Stimulated activated effector memory CD8-positive, alpha-beta T cell treated with anti-CD3 and anti-CD28 coated beads, Interleukin-12 subunit alpha, Interleukin-12 subunit beta, amount 100 ng/mL, for 72 hours (primary cell): ENCODE measurements around the gene PLEKHA8.

Source experiments
- ATAC-seq: fragments of 150-1000 bp; cut with Tn5 transposase; 2 replicates; pipeline ENCODE4 v1.10.0; 2021
- DNase-seq, 2 donors: peaks; one replicate each; pipeline ENCODE4 v3.0.0; 2021 to 2022; ENCODE audit warnings: low spot score in 2 of 2
- H3K27ac Mint-ChIP-seq: one replicate; pipeline ENCODE4 v1.8.0; 2022; ENCODE audit warnings: mild to moderate bottlenecking, mixed read lengths
- H3K36me3 Mint-ChIP-seq: one replicate; pipeline ENCODE4 v1.8.0; 2022; ENCODE audit warnings: mild to moderate bottlenecking, mixed read lengths
- H3K4me1 Mint-ChIP-seq: one replicate; pipeline ENCODE4 v1.8.0; 2022; ENCODE audit warnings: mixed read lengths
- H3K4me3 Mint-ChIP-seq: one replicate; pipeline ENCODE4 v1.8.0; 2022; ENCODE audit warnings: mild to moderate bottlenecking, mixed read lengths
- H3K9me3 Mint-ChIP-seq: one replicate; pipeline ENCODE4 v1.8.0; 2022; ENCODE audit warnings: mixed read lengths

Gene PLEKHA8

GRCh38 chr7:30167901-30168300 lies 139.7 kb downstream of the PLEKHA8 start:
- no peak for ATAC-seq
- H3K36me3 Mint-ChIP-seq, result no peaks in the 10 kb centered on the region
- DNase-seq, result no peak
- H3K4me1 Mint-ChIP-seq, result peaks cover 12% of the 10 kb centered on the region
- peak overlapping the region; percentile 12 for H3K27ac Mint-ChIP-seq
- H3K9me3 Mint-ChIP-seq, result no peaks in the 10 kb centered on the region
- no peak overlapping the region for H3K4me3 Mint-ChIP-seq

GRCh38 chr7:30168835-30169573 lies 140.8 kb downstream of the PLEKHA8 start:
- no peaks in the 10 kb centered on the region for H3K36me3 Mint-ChIP-seq
- H3K4me1 Mint-ChIP-seq, result peaks cover 1% of the 10 kb centered on the region
- DNase-seq (no peak), ATAC-seq (no peak)
- H3K9me3 Mint-ChIP-seq, result no peaks in the 10 kb centered on the region
- H3K4me3 Mint-ChIP-seq, result no peak overlapping the region
- H3K27ac Mint-ChIP-seq, result no peak overlapping the region

- no peaks in the 10 kb centered on the region for H3K4me1 Mint-ChIP-seq
- DNase-seq (no peak), ATAC-seq (peak; percentile 44)
- no peak overlapping the region for H3K27ac Mint-ChIP-seq
- H3K9me3 Mint-ChIP-seq, result no peaks in the 10 kb centered on the region
- H3K4me3 Mint-ChIP-seq, result no peak overlapping the region
- H3K36me3 Mint-ChIP-seq, result no peaks in the 10 kb centered on the region
These were observed 141.4 kb downstream of the PLEKHA8 start for GRCh38 chr7:30169579-30169978.

GRCh38 chr7:30170476-30171205 lies 142.4 kb downstream of the PLEKHA8 start:
- no peak for ATAC-seq
- Mint-ChIP-seq H3K4me3 (no peak overlapping the region), H3K27ac (no peak overlapping the region), H3K36me3 (no peaks in the 10 kb centered on the region), H3K4me1 (no peaks in the 10 kb centered on the region), H3K9me3 (no peaks in the 10 kb centered on the region)
- no peak for DNase-seq

GRCh38 chr7:30171766-30172447 lies 143.7 kb downstream of the PLEKHA8 start:
- Mint-ChIP-seq H3K27ac (no peak overlapping the region), H3K4me3 (no peak overlapping the region), H3K4me1 (no peaks in the 10 kb centered on the region), H3K9me3 (no peaks in the 10 kb centered on the region), H3K36me3 (no peaks in the 10 kb centered on the region)
- DNase-seq, result no peak
- no peak for ATAC-seq

- no peak overlapping the region for H3K4me3 Mint-ChIP-seq
- H3K27ac Mint-ChIP-seq, result no peak overlapping the region
- ATAC-seq (no peak), DNase-seq (no peak)
- H3K4me1 Mint-ChIP-seq, result no peaks in the 10 kb centered on the region
- no peaks in the 10 kb centered on the region for H3K36me3 Mint-ChIP-seq
- H3K9me3 Mint-ChIP-seq, result no peaks in the 10 kb centered on the region
These were observed 144.2 kb downstream of the PLEKHA8 start for GRCh38 chr7:30172451-30172850.

GRCh38 chr7:30173058-30173897 lies 145.1 kb downstream of the PLEKHA8 start:
- no peak for ATAC-seq
- H3K4me3 Mint-ChIP-seq, result no peak overlapping the region
- H3K27ac Mint-ChIP-seq, result no peak overlapping the region
- H3K4me1 Mint-ChIP-seq, result no peaks in the 10 kb centered on the region
- H3K36me3 Mint-ChIP-seq, result no peaks in the 10 kb centered on the region
- no peak for DNase-seq
- no peaks in the 10 kb centered on the region for H3K9me3 Mint-ChIP-seq

GRCh38 chr7:30175180-30175579 lies 147.0 kb downstream of the PLEKHA8 start:
- DNase-seq (no peak), ATAC-seq (no peak)
- H3K27ac Mint-ChIP-seq, result no peak overlapping the region
- H3K4me1 Mint-ChIP-seq, result peaks cover 10% of the 10 kb centered on the region
- H3K9me3 Mint-ChIP-seq, result no peaks in the 10 kb centered on the region
- no peaks in the 10 kb centered on the region for H3K36me3 Mint-ChIP-seq
- no peak overlapping the region for H3K4me3 Mint-ChIP-seq

GRCh38 chr7:30175636-30176147 lies 147.5 kb downstream of the PLEKHA8 start:
- Mint-ChIP-seq H3K4me3 (no peak overlapping the region), H3K4me1 (peaks cover 10% of the 10 kb centered on the region), H3K27ac (peak overlapping the region; percentile 1), H3K9me3 (no peaks in the 10 kb centered on the region), H3K36me3 (no peaks in the 10 kb centered on the region)
- DNase-seq, result no peak
- ATAC-seq, result no peak

GRCh38 chr7:30176463-30177109 lies 148.4 kb downstream of the PLEKHA8 start:
- ATAC-seq (peak; percentile 40), DNase-seq (no peak)
- Mint-ChIP-seq H3K4me1 (peaks cover 10% of the 10 kb centered on the region), H3K27ac (peak overlapping the region; percentile 1), H3K4me3 (no peak overlapping the region), H3K36me3 (no peaks in the 10 kb centered on the region), H3K9me3 (no peaks in the 10 kb centered on the region)

GRCh38 chr7:30177186-30177585 lies 149.0 kb downstream of the PLEKHA8 start:
- H3K9me3 Mint-ChIP-seq, result no peaks in the 10 kb centered on the region
- H3K27ac Mint-ChIP-seq, result no peak overlapping the region

GRCh38 chr7:30177965-30178364 lies 149.8 kb downstream of the PLEKHA8 start:
- no peak overlapping the region for H3K4me3 Mint-ChIP-seq
- ATAC-seq (no peak), DNase-seq (no peak)
- H3K4me1 Mint-ChIP-seq, result peaks cover 10% of the 10 kb centered on the region
- no peaks in the 10 kb centered on the region for H3K9me3 Mint-ChIP-seq
- H3K36me3 Mint-ChIP-seq, result no peaks in the 10 kb centered on the region
- no peak overlapping the region for H3K27ac Mint-ChIP-seq

More at GRCh38 chr7:30177186-30177585, 149.0 kb downstream of the PLEKHA8 start:
- no peaks in the 10 kb centered on the region for H3K36me3 Mint-ChIP-seq
- H3K4me3 Mint-ChIP-seq, result no peak overlapping the region
- H3K4me1 Mint-ChIP-seq, result peaks cover 10% of the 10 kb centered on the region
- no peak for ATAC-seq
- DNase-seq, result no peak

- peak overlapping the region; percentile 32 for H3K4me3 Mint-ChIP-seq
- no peaks in the 10 kb centered on the region for H3K9me3 Mint-ChIP-seq
These were observed 150.7 kb downstream of the PLEKHA8 start for GRCh38 chr7:30178748-30179436.

More at GRCh38 chr7:30178748-30179436, 150.7 kb downstream of the PLEKHA8 start:
- Mint-ChIP-seq H3K36me3 (no peaks in the 10 kb centered on the region), H3K27ac (peak overlapping the region; percentile 26), H3K4me1 (peaks cover 10% of the 10 kb centered on the region)
- ATAC-seq, result peak; percentile 50
- DNase-seq, result no peak
